SHP77 treated with DMSO at 0.1 percent for 48 hours (cell line): ENCODE data around the gene KCTD19.

Source experiments
- DNase-seq: peaks from one replicate; lab custom pipeline; 2025; lab: John Stamatoyannopoulos, UW

Gene KCTD19

GRCh38 chr16:67317853-67318252 lies 8.7 kb downstream of the KCTD19 start:
- no peak for DNase-seq

GRCh38 chr16:67312719-67313118 lies 13.8 kb downstream of the KCTD19 start:
- DNase-seq, result no peak

GRCh38 chr16:67311607-67312488 lies 14.7 kb downstream of the KCTD19 start:
- DNase-seq, result no peak

GRCh38 chr16:67310561-67310960 lies 16.0 kb downstream of the KCTD19 start:
- no peak for DNase-seq

- no peak for DNase-seq
Observed at GRCh38 chr16:67305216-67306071, 21.1 kb downstream of the KCTD19 start.

- no peak for DNase-seq
Observed at GRCh38 chr16:67304020-67304419, 22.5 kb downstream of the KCTD19 start.

GRCh38 chr16:67302970-67303369 lies 23.6 kb downstream of the KCTD19 start:
- no peak for DNase-seq

- DNase-seq, result no peak
Observed at GRCh38 chr16:67302076-67302475, 24.5 kb downstream of the KCTD19 start.

- DNase-seq, result no peak
Observed at GRCh38 chr16:67301080-67301782, 25.3 kb downstream of the KCTD19 start.

- no peak for DNase-seq
Observed at GRCh38 chr16:67299269-67299668, 27.3 kb downstream of the KCTD19 start.

- DNase-seq, result no peak
Observed at GRCh38 chr16:67298277-67298676, 28.3 kb downstream of the KCTD19 start.

GRCh38 chr16:67296420-67296819 lies 30.1 kb downstream of the KCTD19 start:
- DNase-seq, result no peak

- no peak for DNase-seq
Observed at GRCh38 chr16:67294938-67295361, 31.6 kb downstream of the KCTD19 start.

- no peak for DNase-seq
Observed at GRCh38 chr16:67294171-67294757, 32.3 kb downstream of the KCTD19 start.

GRCh38 chr16:67291461-67291860 lies 35.1 kb downstream of the KCTD19 start:
- no peak for DNase-seq

GRCh38 chr16:67287960-67288359 lies 38.6 kb downstream of the KCTD19 start:
- no peak for DNase-seq

- no peak for DNase-seq
Observed at GRCh38 chr16:67286441-67287235, 39.9 kb downstream of the KCTD19 start.

GRCh38 chr16:67284699-67285646 lies 41.6 kb downstream of the KCTD19 start:
- DNase-seq, result peak; percentile 64

GRCh38 chr16:67283826-67284555 lies 42.5 kb downstream of the KCTD19 start:
- DNase-seq, result no peak
